OCI-LY7 (cell line): Measurements from ENCODE around the gene HINFP. TPM values are rescaled to one million over a fixed set of nuclear protein-coding genes. Genes with fewer than 3 reads are reported as not detected.
"Not testable (repeated sequence)": the region's sequence is repeated elsewhere in the genome, so short reads cannot be mapped to it uniquely, and the experiment has no call there.

Experiments
- BruUV-seq: library from RNA; stranded (reverse); fragments of 400-500 nt; replicated peaks from 2 replicates; lab custom pipeline; 2021; lab: Mats Ljungman, UMichigan
- CTCF ChIA-PET: fragments of 300-600 bp; sonication (Branson Sonifier 250); formaldehyde crosslinking; loops from one replicate; lab custom pipeline; 2022; ENCODE audit warnings: antibody characterized with exemption; ENCODE audit not compliant: unreplicated experiment; lab: Charles Lee
- POLR2A ChIA-PET: fragments of 300-600 bp; sonication (Branson Sonifier 250); formaldehyde crosslinking; loops from one replicate; lab custom pipeline; 2022; ENCODE audit warnings: antibody characterized with exemption; lab: Charles Lee
- DNase-seq: peaks from one replicate; pipeline ENCODE4 v3.0.0-alpha.2; 2015; ENCODE audit warnings: low spot score
- H2AFZ ChIP-seq: fragments of 200-600 bp; sonication (generic), shearing (Covaris generic); 2 replicates; pipeline ENCODE4 v1.6.1; 2014; ENCODE audit warnings: mild to moderate bottlenecking, antibody characterized with exemption, low read length, moderate library complexity
- H3K27ac ChIP-seq: fragments of 200-600 bp; sonication (generic); 2 replicates; pipeline ENCODE4 v1.5.1; 2014; ENCODE audit warnings: mixed run types, low read depth, mild to moderate bottlenecking, moderate library complexity, low read length, inconsistent platforms; ENCODE audit not compliant: poor library complexity, severe bottlenecking
- H3K36me3 ChIP-seq: fragments of 200-600 bp; sonication (generic); 2 replicates; pipeline ENCODE4 v1.6.1; 2014; ENCODE audit warnings: mild to moderate bottlenecking, antibody characterized with exemption, low read length, moderate library complexity, mixed read lengths; ENCODE audit not compliant: insufficient read depth
- H3K4me1 ChIP-seq: fragments of 200-600 bp; sonication (generic); 2 replicates; pipeline ENCODE4 v1.5.1; 2014; ENCODE audit warnings: mild to moderate bottlenecking, low read length; ENCODE audit not compliant: insufficient read depth, poor library complexity, severe bottlenecking
- H3K4me2 ChIP-seq: fragments of 200-600 bp; sonication (generic); 2 replicates; pipeline ENCODE4 v1.6.1; 2014; ENCODE audit warnings: mild to moderate bottlenecking, low read length
- H3K4me3 ChIP-seq: fragments of 200-600 bp; sonication (generic); 2 replicates; pipeline ENCODE4 v1.5.1; 2014; ENCODE audit warnings: mild to moderate bottlenecking, low read depth, low read length; ENCODE audit not compliant: poor library complexity, severe bottlenecking
- H3K79me2 ChIP-seq: fragments of 200-600 bp; sonication (generic); 2 replicates; pipeline ENCODE4 v1.6.1; 2016; ENCODE audit warnings: low read depth, mild to moderate bottlenecking, low read length, moderate library complexity, mixed read lengths; ENCODE audit not compliant: insufficient read depth
- H3K9me2 ChIP-seq: fragments of 200-600 bp; sonication (generic); 2 replicates; pipeline ENCODE4 v1.6.1; 2016; ENCODE audit warnings: mild to moderate bottlenecking, low read length, mixed read lengths; ENCODE audit not compliant: insufficient read depth
- H3K9me3 ChIP-seq: fragments of 200-600 bp; sonication (generic); 2 replicates; pipeline ENCODE4 v1.6.1; 2014; ENCODE audit warnings: mild to moderate bottlenecking, mixed run types, low read length, mixed read lengths
- H4K20me1 ChIP-seq: fragments of 200-600 bp; sonication (generic); 2 replicates; pipeline ENCODE4 v1.6.1; 2014; ENCODE audit warnings: mild to moderate bottlenecking, antibody characterized with exemption, low read length, moderate library complexity, mixed read lengths; ENCODE audit not compliant: insufficient read depth
- CTCF ChIP-seq: fragments of 200-600 bp; sonication (generic); conservative IDR thresholded peaks from 2 replicates; pipeline ENCODE4 v1.5.1; 2014; ENCODE audit warnings: mild to moderate bottlenecking, antibody characterized with exemption, low read length, moderate library complexity, mixed read lengths
- EZH2phosphoT487 ChIP-seq: fragments of 200-600 bp; sonication (generic); IDR thresholded peaks from 2 replicates; pipeline ENCODE4 v1.6.1; 2018; ENCODE audit warnings: low read depth, borderline replicate concordance, mild to moderate bottlenecking, mixed run types, antibody characterized with exemption, low read length, moderate library complexity, mixed read lengths
- intact Hi-C: fragments of 100-400 bp; cut with micrococcal nuclease; formaldehyde crosslinking; loops from one replicate; pipeline ENCODE4 v1.10.0; 2022; ENCODE audit not compliant: unreplicated experiment
- total RNA-seq, 2 experiments: library from RNA; depleted of rRNA in 1 of 2; stranded (reverse); fragments of >200 nt in 1 of 2; shearing (Covaris generic) in 1 of 2; gene quantifications; 2 replicates each; pipeline ENCODE4 v1.2.3, GENCODE V29; 2014 to 2022

Gene HINFP
- total RNA-seq, 2 experiments from 2014 or later, result 27.7 to 29.6 TPM

- Histone ChIP-seq H3K36me3 (no peaks in the 10 kb centered on the region), H3K27ac (no peak overlapping the region), H3K4me2 (no peak overlapping the region), H3K4me3 (no peak overlapping the region), H3K79me2 (no peaks in the 10 kb centered on the region), H3K4me1 (peaks cover 11% of the 10 kb centered on the region), H3K9me3 (no peaks in the 10 kb centered on the region), H4K20me1 (no peaks in the 10 kb centered on the region), H3K9me2 (no peaks in the 10 kb centered on the region), H2AFZ (no peak overlapping the region)
- ChIA-PET POLR2A (interaction anchor here (0.6 to 0.7 kb wide), 2 partner anchors 20 to 63 kb away, joined by 3 read pairs; no protein-coding TSS in a partner anchor), CTCF (no interaction called here)
- DNase-seq, result no peak
- no peak for TF ChIP-seq CTCF
- no peak for TF ChIP-seq EZH2phosphoT487
- intact Hi-C loops, result no loop called here
- no TSS peak for BruUV-seq
Observed at GRCh38 chr11:119180729-119181676, 59.6 kb downstream of the HINFP start.

- H3K9me3 ChIP-seq, result no peaks in the 10 kb centered on the region
- TF ChIP-seq CTCF (no peak), EZH2phosphoT487 (no peak)
- CTCF ChIA-PET, result no interaction called here
- H3K4me2 ChIP-seq, result no peak overlapping the region
- H3K79me2 ChIP-seq, result no peaks in the 10 kb centered on the region
- intact Hi-C loops, result no loop called here
- peaks cover 11% of the 10 kb centered on the region for H3K4me1 ChIP-seq
- H2AFZ ChIP-seq, result no peak overlapping the region
- no peaks in the 10 kb centered on the region for H3K9me2 ChIP-seq
- no peaks in the 10 kb centered on the region for H3K36me3 ChIP-seq
- H4K20me1 ChIP-seq, result no peaks in the 10 kb centered on the region
- no peak overlapping the region for H3K27ac ChIP-seq
- DNase-seq, result no peak
- POLR2A ChIA-PET, result interaction anchor here (0.6 to 0.7 kb wide), 2 partner anchors 21 to 58 kb away, joined by 3 to 4 read pairs; no protein-coding TSS in a partner anchor
- BruUV-seq, result no TSS peak
- no peak overlapping the region for H3K4me3 ChIP-seq
Observed at GRCh38 chr11:119181677-119182412, 60.5 kb downstream of the HINFP start.

GRCh38 chr11:119184399-119184798 is 63.0 kb downstream of the HINFP start:
- H3K4me3 ChIP-seq, intact Hi-C loops, H4K20me1 ChIP-seq, H3K27ac ChIP-seq, DNase-seq, CTCF ChIA-PET, H3K79me2 ChIP-seq, H3K36me3 ChIP-seq, H3K9me2 ChIP-seq, H2AFZ ChIP-seq, BruUV-seq, H3K4me2 ChIP-seq, H3K4me1 ChIP-seq, H3K9me3 ChIP-seq: not testable (repeated sequence)
- POLR2A ChIA-PET, result interaction anchor here (0.6 kb wide), 1 partner anchor 26 kb away, joined by 3 read pairs; no protein-coding TSS in a partner anchor
